ENCODE data around the gene FAM131C.

FAM131C gene

GRCh38 chr1:16101623-16102022 is 28.2 kb upstream of the FAM131C start:
- DNase-seq (ENCODE audit: low spot score), result no peak

- no peak for DNase-seq (ENCODE audit: low spot score)
These were observed 26.0 kb upstream of the FAM131C start for GRCh38 chr1:16099412-16099811.

DNA sequence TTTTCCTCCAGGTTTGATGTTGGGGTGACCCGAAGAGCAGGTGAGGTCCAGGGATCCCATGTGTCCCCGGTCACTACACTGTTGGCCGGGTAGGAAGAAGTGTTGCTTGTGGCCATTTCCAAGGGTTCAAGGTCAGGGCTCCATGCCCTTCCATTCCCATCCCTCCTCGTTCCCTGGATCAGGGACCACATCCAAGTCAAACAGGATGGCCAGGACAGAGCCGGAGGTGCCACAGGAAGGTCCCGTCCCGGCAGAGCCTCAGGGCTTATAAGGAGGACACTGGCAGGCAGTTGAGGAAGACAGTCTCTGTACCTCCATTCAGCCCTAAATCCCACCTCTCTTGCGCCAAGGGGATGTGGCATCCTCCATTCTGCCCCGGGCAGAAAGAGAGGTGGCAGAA is 22.0 kb upstream of the FAM131C start:
- DNase-seq (ENCODE audit: low spot score), result no peak

- no peak for DNase-seq (ENCODE audit: low spot score)
These were observed 21.2 kb upstream of the FAM131C start for GRCh38 chr1:16094453-16095158.

GRCh38 chr1:16093611-16094010 is 20.2 kb upstream of the FAM131C start:
- DNase-seq (ENCODE audit: low spot score), result no peak

DNA sequence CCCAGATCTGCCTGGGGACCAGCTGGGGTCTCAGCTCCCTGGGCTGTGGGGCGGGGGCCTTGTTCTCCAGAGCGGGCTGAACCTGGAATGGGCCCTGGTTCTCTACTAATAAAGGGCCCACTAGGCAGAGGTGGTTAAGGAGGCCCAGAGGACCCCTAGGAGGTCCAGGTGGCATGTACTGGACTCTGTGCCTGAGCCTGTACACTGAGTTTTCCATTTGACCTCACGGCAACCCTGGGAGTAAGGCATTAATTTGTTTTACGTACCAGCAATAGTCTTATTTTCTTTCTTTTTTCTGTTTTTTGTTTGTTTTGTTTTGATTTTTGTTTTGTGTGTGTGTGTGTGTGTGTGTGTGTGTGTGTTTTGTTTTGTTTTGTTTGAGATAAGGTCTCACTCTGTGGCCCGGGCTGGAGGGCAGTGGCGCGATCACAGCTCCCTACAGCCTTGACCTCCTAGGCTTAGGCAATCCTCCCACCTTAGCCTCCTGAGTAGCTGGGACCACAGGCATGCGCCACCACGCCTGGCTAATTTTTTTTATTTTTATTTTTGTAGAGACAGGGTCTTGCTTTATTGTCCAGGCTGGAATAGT is 19.6 kb upstream of the FAM131C start:
- DNase-seq (ENCODE audit: low spot score), result no peak

DNA sequence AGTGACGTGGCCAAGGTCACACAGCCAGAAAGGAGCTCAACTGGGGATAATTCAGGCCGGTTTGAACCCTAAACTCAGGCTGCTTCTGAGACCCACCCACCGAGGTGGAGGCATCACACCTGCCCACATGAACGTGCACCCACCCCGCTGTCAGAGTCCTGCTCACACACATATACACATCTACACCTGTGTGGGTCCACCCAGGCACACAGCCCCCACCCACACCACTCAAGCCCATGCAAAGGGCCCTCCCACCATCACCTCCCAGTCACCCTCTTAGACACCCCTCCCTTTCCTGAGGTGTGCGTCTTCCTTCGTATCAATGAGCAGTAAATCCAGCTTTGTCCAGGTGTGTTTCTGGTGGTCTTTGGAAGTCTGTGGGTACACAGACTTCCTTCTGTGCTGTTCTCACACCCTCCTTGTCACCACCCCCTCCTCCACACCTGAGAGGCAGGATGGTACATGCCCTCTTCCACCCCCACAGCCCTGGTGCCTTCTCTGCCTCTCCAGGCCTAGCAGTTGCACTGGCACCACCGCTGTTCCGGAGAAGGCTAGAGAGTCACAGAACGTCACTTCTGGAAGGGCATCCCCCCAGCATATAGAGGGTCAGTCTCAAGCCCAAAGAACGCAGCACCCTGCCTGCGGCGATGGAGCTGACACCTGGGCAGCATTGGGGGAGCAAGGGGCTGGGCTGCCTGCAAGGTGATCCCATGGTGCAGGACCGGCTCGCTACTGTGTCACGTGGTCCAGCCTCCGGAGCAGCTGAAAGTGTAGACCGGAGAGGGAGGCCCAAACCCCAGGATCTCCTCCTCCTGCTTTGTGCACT is 18.9 kb upstream of the FAM131C start:
- no peak for DNase-seq (ENCODE audit: low spot score)

DNA sequence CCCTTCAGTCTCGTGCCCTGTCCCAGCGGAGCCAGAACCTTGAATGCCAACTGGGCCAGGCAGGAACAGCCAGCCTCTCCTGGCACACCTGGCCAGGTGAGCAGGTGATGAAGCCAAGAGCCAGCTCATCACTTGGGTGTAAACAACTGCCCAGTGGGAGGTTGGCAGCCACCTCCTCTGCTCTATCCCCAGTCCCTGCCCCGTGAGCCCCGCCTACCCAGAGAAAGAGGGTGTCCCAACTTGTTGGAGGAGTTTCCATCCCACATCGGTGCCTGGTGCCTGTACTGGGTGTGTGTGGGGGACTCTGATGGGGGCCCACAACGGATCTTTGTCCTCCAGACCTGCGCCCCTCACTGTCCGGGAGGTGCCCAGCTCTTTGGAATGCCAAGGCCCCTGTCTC is 17.8 kb upstream of the FAM131C start:
- DNase-seq (ENCODE audit: low spot score), result no peak

DNA sequence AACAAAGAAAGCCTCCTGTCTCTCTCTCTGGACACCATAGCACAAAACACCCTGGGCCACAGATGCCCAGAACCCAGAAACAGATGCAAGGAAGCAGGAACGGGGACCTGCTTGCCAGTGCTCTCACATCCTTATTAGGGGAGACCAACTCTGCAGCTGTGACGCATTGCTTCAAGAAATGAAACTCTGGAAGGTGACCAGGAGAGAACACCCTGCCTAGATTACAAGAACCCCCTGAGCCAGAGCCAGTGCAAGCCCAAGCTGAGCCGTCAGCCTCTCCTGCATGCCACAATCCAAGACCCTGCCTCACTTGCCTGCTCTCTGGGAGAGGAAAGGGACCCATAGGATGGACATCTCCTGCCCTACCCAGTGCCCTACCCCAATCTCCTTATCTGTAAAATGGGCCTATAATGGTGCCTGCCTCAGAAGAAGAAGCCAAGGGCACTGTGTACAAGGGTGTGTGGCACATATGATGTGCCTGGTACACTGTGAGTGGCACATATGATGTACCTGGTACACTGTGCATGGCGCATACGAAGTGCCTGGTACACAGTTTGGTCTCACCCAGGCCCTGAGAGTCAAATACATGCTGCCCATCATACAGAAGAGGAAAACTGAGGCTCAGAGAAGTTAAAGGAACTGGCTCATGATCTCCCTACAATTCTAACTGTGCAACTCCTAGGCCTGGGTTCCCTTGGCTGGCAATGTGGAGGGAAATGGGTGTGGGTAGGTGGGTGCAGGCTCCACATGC is 16.8 kb upstream of the FAM131C start:
- DNase-seq (ENCODE audit: low spot score), result no peak

GRCh38 chr1:16088996-16089395 is 15.5 kb upstream of the FAM131C start:
- no peak for DNase-seq (ENCODE audit: low spot score)

DNA sequence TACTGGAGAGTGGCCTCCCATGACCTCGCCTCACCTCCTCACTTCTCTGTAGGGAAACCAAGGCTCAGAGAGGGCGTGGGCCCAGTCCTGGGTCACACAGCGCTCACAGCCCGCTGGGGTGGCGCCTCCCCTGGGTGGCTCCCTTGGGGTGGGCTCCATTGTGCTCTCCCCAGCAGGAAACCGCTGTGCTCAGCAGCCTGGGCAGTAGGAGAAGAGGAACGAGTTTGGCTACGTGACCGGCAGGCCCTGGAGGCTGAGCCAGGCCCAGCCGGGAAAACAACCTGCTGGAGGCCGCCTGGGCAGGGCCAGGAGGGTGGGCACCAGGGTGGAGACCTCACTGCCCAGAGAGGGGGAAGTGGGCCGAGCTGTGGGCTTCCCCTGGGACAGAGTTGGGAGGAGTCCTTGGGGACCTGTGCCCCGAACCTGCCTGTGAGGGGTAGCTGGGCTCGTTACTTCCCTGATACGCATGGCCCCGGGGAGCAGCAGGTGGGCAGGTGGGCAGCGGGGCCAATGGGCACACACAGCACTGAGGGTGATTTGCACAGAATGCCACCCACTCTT is 15.0 kb upstream of the FAM131C start:
- no peak for DNase-seq (ENCODE audit: low spot score)

GRCh38 chr1:16087733-16088132 is 14.3 kb upstream of the FAM131C start:
- no peak for DNase-seq (ENCODE audit: low spot score)

GRCh38 chr1:16085522-16085921 is 12.1 kb upstream of the FAM131C start:
- no peak for DNase-seq (ENCODE audit: low spot score)

GRCh38 chr1:16083486-16083885 is 10.0 kb upstream of the FAM131C start:
- no peak for DNase-seq (ENCODE audit: low spot score)

DNA sequence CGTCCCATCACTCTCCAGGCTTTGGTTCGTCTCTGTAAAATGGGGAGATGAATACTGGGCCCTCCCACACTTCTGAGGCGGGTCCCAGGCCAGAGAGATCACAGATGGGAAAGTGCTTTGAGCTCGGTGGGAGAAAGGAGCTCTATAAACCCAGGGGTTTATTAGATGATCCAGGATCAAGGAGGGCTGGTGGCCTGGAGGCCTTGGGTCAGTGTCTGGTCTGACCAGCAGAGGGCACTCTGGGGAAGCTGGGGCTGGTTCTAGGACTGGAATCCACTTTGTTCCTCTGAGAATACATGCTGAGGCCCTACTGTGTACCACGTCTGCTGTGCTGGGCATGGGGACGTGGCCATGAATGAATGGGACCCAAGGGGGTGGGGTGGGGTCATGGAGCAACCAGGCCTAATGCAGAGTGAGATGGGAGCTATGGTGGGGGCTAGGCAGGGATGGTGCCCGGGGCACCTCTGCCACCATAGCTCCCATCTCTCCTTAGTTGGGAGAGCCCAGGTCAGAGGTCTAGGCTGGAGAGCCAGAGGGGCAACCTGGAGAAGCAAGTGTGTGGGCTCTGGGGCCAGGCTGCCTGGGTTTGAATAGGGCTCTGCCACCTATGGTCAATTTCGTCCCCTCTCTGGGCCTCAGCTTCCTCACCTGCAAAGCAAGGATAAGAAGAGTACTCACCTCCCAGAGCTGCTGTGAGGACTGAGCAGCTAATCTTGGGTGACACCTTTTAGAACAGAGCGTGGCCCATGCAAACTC is 9.0 kb upstream of the FAM131C start:
- peak; percentile 37 for DNase-seq (ENCODE audit: low spot score)

DNA sequence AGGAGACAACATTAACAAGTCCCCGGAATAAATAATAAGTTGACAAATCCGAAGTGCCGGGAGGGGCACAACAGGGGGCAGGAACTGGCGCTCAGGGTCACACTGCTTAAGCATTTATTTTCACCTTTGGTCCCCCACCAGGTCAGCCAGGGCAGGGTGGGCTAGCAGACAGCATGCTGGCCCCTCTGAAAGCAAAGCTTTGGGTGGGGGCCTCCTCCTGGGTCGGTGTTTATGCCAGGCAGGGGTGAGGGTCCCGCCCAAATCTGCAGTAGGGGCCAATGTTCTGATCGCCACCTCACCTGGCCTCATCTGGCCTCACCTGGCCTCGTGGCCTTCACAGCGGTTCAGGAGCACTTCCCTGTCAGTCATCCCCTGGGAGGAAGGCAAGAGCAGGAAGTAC is 8.2 kb upstream of the FAM131C start:
- DNase-seq (ENCODE audit: low spot score), result no peak

- no peak for DNase-seq (ENCODE audit: low spot score)
These were observed 7.1 kb upstream of the FAM131C start for GRCh38 chr1:16080422-16081150.

DNA sequence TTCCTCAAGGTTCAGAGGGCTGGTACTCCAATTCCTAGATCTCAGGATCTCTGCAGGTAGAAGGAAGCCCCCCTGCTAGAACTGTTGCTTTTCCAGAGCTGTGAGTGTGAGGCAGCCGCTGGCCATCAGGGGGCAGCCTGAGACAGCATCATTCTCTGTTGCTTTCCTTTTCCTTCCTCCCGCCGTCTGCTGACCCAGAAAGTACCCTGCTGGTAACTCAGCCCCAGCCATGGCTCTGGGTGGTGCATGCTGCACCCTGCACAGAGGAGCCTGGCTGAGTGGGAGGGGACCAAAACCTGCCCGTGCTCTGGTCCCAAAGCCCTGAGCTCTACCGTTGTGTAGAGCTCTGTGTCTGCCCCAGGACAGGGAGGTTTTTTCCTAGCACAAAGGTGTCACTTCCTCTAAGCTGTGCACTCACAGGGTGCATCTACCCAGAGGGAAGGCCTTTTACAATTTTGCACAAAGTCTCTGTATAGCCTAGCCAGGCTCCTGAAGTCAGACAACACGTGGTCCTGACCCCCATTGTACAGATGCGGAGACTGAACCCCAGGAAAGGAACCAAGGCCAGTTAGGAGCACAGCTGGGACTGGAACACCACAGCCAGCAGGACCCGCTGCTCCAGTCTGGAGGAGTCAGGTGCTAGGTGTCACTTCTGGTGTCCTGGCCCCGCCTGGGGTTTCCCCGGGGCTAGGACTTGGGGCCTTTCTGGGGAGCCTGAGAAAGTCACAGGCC is 5.6 kb upstream of the FAM131C start:
- peak; percentile 67 for DNase-seq (ENCODE audit: low spot score)

DNA sequence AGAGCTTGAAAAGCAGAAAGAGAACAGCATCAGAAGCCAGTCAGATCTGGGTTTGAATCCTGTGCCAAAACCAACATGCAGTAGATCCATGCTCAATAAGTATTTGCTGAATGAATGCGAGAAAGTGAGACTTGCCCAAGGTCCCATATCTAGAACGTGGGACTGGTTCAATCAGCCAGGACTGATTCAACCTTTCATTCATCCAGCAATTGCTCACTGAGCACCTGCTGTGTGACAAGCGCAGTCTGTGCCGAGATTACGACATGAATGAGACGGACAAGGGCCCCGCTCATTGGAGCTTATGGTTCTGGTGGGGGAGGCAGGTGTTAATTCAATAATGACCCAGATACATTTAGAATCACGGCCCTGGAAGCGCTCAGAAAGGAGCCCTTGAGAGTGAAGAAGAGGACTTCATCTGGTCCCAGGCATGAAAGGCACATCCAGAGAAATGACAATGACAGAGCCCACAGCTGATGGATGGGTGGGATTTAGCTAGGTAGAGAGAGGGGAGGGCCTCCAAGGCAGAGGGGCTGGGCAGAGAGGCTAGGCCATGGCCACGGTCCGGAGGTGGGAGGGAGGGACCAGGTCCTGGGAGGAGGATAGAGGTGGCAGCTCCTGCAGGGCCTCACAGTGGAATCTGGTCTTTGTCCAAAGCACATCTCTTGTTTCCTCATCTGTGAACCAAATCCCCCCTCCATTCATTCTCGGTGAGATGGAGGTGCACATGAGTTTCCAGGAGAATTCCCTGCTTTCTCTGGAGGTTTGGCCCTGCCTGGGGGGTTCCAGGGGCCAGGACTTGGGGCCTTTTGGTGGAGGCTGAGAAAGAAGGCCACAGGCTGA is 4.2 kb upstream of the FAM131C start:
- DNase-seq (ENCODE audit: low spot score), result no peak
